ENCODE measurements around the gene HCK. TPM values are rescaled to one million over a fixed set of nuclear protein-coding genes. Genes with fewer than 3 reads are reported as not detected.

Gene HCK
- total RNA-seq, 1 donor = 0.36 TPM

- Histone ChIP-seq H3K27ac (ENCODE audit: low read depth, low read length) (no peak overlapping the region), H3K4me3 (ENCODE audit: insufficient read depth, low read length) (no peak overlapping the region), H3K27me3 (ENCODE audit: insufficient read depth, low read length) (peaks cover 60% of the 10 kb centered on the region)
Measured at GRCh38 chr20:32051720-32052089, 337 bp upstream of the HCK start.

GRCh38 chr20:32052778-32053362 is 828 bp downstream of the HCK start:
- H3K27me3 ChIP-seq (ENCODE audit: insufficient read depth, low read length) = peaks cover 67% of the 10 kb centered on the region
- no peak for DNase-seq (ENCODE audit: insufficient read length, low spot score, missing footprints)
- H3K4me2 ChIP-seq (ENCODE audit: insufficient read depth, low read length) = no peak overlapping the region
- no peaks in the 10 kb centered on the region for H3K36me3 ChIP-seq (ENCODE audit: insufficient read depth, low read length)
- no peaks in the 10 kb centered on the region for H3K79me2 ChIP-seq (ENCODE audit: insufficient read depth, low read length)
- H4K20me1 ChIP-seq (ENCODE audit: insufficient read depth, low read length) = peaks cover 2% of the 10 kb centered on the region
- no peak overlapping the region for H3K4me3 ChIP-seq (ENCODE audit: insufficient read depth, low read length)
- H3K4me1 ChIP-seq (ENCODE audit: insufficient read depth, low read length) = no peaks in the 10 kb centered on the region
- TF ChIP-seq, protein P1, sequence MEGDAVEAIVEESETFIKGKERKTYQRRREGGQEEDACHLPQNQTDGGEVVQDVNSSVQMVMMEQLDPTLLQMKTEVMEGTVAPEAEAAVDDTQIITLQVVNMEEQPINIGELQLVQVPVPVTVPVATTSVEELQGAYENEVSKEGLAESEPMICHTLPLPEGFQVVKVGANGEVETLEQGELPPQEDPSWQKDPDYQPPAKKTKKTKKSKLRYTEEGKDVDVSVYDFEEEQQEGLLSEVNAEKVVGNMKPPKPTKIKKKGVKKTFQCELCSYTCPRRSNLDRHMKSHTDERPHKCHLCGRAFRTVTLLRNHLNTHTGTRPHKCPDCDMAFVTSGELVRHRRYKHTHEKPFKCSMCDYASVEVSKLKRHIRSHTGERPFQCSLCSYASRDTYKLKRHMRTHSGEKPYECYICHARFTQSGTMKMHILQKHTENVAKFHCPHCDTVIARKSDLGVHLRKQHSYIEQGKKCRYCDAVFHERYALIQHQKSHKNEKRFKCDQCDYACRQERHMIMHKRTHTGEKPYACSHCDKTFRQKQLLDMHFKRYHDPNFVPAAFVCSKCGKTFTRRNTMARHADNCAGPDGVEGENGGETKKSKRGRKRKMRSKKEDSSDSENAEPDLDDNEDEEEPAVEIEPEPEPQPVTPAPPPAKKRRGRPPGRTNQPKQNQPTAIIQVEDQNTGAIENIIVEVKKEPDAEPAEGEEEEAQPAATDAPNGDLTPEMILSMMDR (IDR thresholded peaks at IDR 0.05; ENCODE audit: extremely low read depth, low read depth, low read length) = no peak
- no peak overlapping the region for H2AFZ ChIP-seq (ENCODE audit: low read length)
- no peak overlapping the region for H3K27ac ChIP-seq (ENCODE audit: low read depth, low read length)
- no peaks in the 10 kb centered on the region for H3K9me3 ChIP-seq (ENCODE audit: low read depth, low read length)

More at GRCh38 chr20:32051720-32052089, 337 bp upstream of the HCK start:
- H3K4me2 ChIP-seq (ENCODE audit: insufficient read depth, low read length) = no peak overlapping the region
- TF ChIP-seq, protein P1 (IDR thresholded peaks at IDR 0.05; ENCODE audit: extremely low read depth, low read depth, low read length) = no peak
- no peak overlapping the region for H2AFZ ChIP-seq (ENCODE audit: low read length)
- H3K9me3 ChIP-seq (ENCODE audit: low read depth, low read length) = no peaks in the 10 kb centered on the region
- no peaks in the 10 kb centered on the region for H3K4me1 ChIP-seq (ENCODE audit: insufficient read depth, low read length)
- H3K79me2 ChIP-seq (ENCODE audit: insufficient read depth, low read length) = no peaks in the 10 kb centered on the region
- peaks cover 2% of the 10 kb centered on the region for H4K20me1 ChIP-seq (ENCODE audit: insufficient read depth, low read length)
- no peaks in the 10 kb centered on the region for H3K36me3 ChIP-seq (ENCODE audit: insufficient read depth, low read length)
- DNase-seq (ENCODE audit: insufficient read length, low spot score, missing footprints) = no peak

- H2AFZ ChIP-seq (ENCODE audit: low read length) = no peak overlapping the region
- no peaks in the 10 kb centered on the region for H3K9me3 ChIP-seq (ENCODE audit: low read depth, low read length)
- no peak overlapping the region for H3K27ac ChIP-seq (ENCODE audit: low read depth, low read length)
- H4K20me1 ChIP-seq (ENCODE audit: insufficient read depth, low read length) = peaks cover 2% of the 10 kb centered on the region
- no peak for DNase-seq (ENCODE audit: insufficient read length, low spot score, missing footprints)
- H3K4me2 ChIP-seq (ENCODE audit: insufficient read depth, low read length) = no peak overlapping the region
- no peaks in the 10 kb centered on the region for H3K4me1 ChIP-seq (ENCODE audit: insufficient read depth, low read length)
- no peak overlapping the region for H3K4me3 ChIP-seq (ENCODE audit: insufficient read depth, low read length)
- TF ChIP-seq, protein P1 (IDR thresholded peaks at IDR 0.05; ENCODE audit: extremely low read depth, low read depth, low read length) = no peak
- no peaks in the 10 kb centered on the region for H3K36me3 ChIP-seq (ENCODE audit: insufficient read depth, low read length)
- peaks cover 69% of the 10 kb centered on the region for H3K27me3 ChIP-seq (ENCODE audit: insufficient read depth, low read length)
- H3K79me2 ChIP-seq (ENCODE audit: insufficient read depth, low read length) = no peaks in the 10 kb centered on the region
Measured at GRCh38 chr20:32053648-32054047, 1.6 kb downstream of the HCK start.

DNA sequence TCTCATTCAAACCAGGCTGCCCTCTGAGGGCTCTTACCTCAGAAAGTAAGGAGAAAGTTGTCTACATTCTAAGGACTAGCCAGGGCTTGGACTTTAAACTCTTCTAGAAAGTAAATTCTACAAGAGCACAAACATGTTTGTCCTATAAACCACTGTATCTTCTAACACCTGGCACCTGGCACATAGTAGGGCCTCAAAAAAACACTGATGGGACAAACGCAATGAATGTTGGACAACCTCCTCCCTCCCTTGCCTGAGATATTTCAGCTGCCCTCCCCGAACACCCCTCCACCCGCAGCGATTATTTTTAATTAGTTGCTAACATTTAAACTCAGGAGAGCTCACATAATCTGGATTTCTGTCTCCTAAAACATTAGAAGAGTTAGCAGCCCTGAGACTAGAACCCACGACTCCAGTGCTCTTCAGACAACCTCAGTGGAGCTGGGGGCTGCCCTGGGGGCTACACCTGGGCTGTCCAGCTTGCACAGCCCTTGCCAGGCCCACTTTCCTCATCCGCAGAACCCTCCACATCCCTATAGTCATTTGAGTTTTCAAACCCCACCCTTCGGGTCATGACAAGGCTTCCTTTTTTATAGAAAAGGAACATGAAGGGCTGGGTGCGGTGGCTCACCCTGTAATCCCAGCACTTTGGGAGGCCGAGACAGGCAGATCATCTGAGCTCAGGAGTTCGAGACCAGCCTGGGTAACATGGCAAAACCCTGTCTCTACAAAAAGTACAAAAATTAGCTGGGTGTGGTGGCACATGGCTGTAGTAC is 4.9 kb downstream of the HCK start:
- H3K9me3 ChIP-seq (ENCODE audit: low read depth, low read length) = no peaks in the 10 kb centered on the region
- no peak overlapping the region for H3K4me2 ChIP-seq (ENCODE audit: insufficient read depth, low read length)
- no peak overlapping the region for H3K27ac ChIP-seq (ENCODE audit: low read depth, low read length)
- no peaks in the 10 kb centered on the region for H3K79me2 ChIP-seq (ENCODE audit: insufficient read depth, low read length)
- no peak overlapping the region for H2AFZ ChIP-seq (ENCODE audit: low read length)
- TF ChIP-seq, protein P1 (IDR thresholded peaks at IDR 0.05; ENCODE audit: extremely low read depth, low read depth, low read length) = no peak
- no peak for DNase-seq (ENCODE audit: insufficient read length, low spot score, missing footprints)
- no peaks in the 10 kb centered on the region for H3K4me1 ChIP-seq (ENCODE audit: insufficient read depth, low read length)
- no peaks in the 10 kb centered on the region for H3K36me3 ChIP-seq (ENCODE audit: insufficient read depth, low read length)
- H4K20me1 ChIP-seq (ENCODE audit: insufficient read depth, low read length) = peaks cover 2% of the 10 kb centered on the region
- no peak overlapping the region for H3K4me3 ChIP-seq (ENCODE audit: insufficient read depth, low read length)
- peaks cover 64% of the 10 kb centered on the region for H3K27me3 ChIP-seq (ENCODE audit: insufficient read depth, low read length)
